Trophoblast cell (in vitro differentiated cells and primary cell): ENCODE results near the gene ACOT9.
"Not testable (repeated sequence)": the region's sequence is repeated elsewhere in the genome, so short reads cannot be mapped to it uniquely, and the experiment has no call there.

Experiments used
- DNase-seq, 2 donors: peaks; one replicate each; pipeline ENCODE4 v3.0.0-alpha.2; 2016
- H2AFZ ChIP-seq: 2 replicates; pipeline ENCODE4 v1.6.1; 2013; ENCODE audit warnings: low read length, moderate library complexity, mild to moderate bottlenecking; ENCODE audit not compliant: insufficient read depth, poor library complexity
- H2AK5ac ChIP-seq: 2 replicates; pipeline ENCODE4 v1.6.1; 2013; ENCODE audit warnings: mild to moderate bottlenecking, low read length
- H2BK120ac ChIP-seq: 2 replicates; pipeline ENCODE4 v1.6.1; 2013; ENCODE audit warnings: low read length, mild to moderate bottlenecking, moderate library complexity; ENCODE audit not compliant: insufficient read depth, poor library complexity
- H2BK12ac ChIP-seq: 2 replicates; pipeline ENCODE4 v1.6.1; 2013; ENCODE audit warnings: mild to moderate bottlenecking, low read length, moderate library complexity
- H2BK5ac ChIP-seq: 2 replicates; pipeline ENCODE4 v1.6.1; 2013; ENCODE audit warnings: low read length, low read depth, moderate library complexity, mild to moderate bottlenecking; ENCODE audit not compliant: poor library complexity
- H3K14ac ChIP-seq: 2 replicates; pipeline ENCODE4 v1.6.1; 2013; ENCODE audit warnings: mild to moderate bottlenecking, low read length
- H3K18ac ChIP-seq: 2 replicates; pipeline ENCODE4 v1.6.1; 2013; ENCODE audit warnings: mild to moderate bottlenecking, low read length
- H3K23ac ChIP-seq: 2 replicates; pipeline ENCODE4 v1.6.1; 2013; ENCODE audit warnings: low read length
- H3K27ac ChIP-seq: 2 replicates; pipeline ENCODE4 v1.5.1; 2013; ENCODE audit warnings: low read depth, mild to moderate bottlenecking, inconsistent platforms, low read length, moderate library complexity
- H3K27me3 ChIP-seq: 2 replicates; pipeline ENCODE4 v1.6.1; 2013; ENCODE audit warnings: inconsistent platforms, mild to moderate bottlenecking, low read length, moderate library complexity; ENCODE audit not compliant: insufficient read depth
- H3K36me3 ChIP-seq, 2 experiments: 1 replicate in 1 of 2; 2 replicates in 1 of 2; pipeline ENCODE4 v1.6.1; 2013; ENCODE audit warnings: low read length in 2 of 2, mild to moderate bottlenecking in 2 of 2, moderate library complexity in 1 of 2; ENCODE audit not compliant: insufficient read depth in 2 of 2, control insufficient read depth in 1 of 2
- H3K4ac ChIP-seq: 2 replicates; pipeline ENCODE4 v1.6.1; 2013; ENCODE audit warnings: low read depth, mild to moderate bottlenecking, low read length, moderate library complexity
- H3K4me1 ChIP-seq, 2 experiments: 1 replicate in 1 of 2; 2 replicates in 1 of 2; pipeline ENCODE4 v1.6.1; 2013; ENCODE audit warnings: low read length in 2 of 2, mild to moderate bottlenecking in 2 of 2, moderate library complexity in 1 of 2; ENCODE audit not compliant: insufficient read depth in 2 of 2, control insufficient read depth in 1 of 2
- H3K4me2 ChIP-seq: 2 replicates; pipeline ENCODE4 v1.6.1; 2013; ENCODE audit warnings: inconsistent platforms, mild to moderate bottlenecking, low read length, moderate library complexity
- H3K4me3 ChIP-seq: 2 replicates; pipeline ENCODE4 v1.5.1; 2013; ENCODE audit warnings: mild to moderate bottlenecking, low read depth, low read length, inconsistent platforms
- H3K79me1 ChIP-seq: one replicate; pipeline ENCODE4 v1.6.1; 2013; ENCODE audit warnings: low read length
- H3K79me2 ChIP-seq: 2 replicates; pipeline ENCODE4 v1.6.1; 2013; ENCODE audit warnings: low read length, mild to moderate bottlenecking; ENCODE audit not compliant: control insufficient read depth, insufficient read depth, poor library complexity
- H3K9ac ChIP-seq: 2 replicates; pipeline ENCODE4 v1.6.1; 2013; ENCODE audit warnings: mild to moderate bottlenecking, low read length
- H3K9me3 ChIP-seq: 2 replicates; pipeline ENCODE4 v1.6.1; 2013; ENCODE audit warnings: low read depth, mild to moderate bottlenecking, control low read depth, inconsistent platforms, low read length; ENCODE audit not compliant: insufficient read depth
- H4K12ac ChIP-seq: 2 replicates; pipeline ENCODE4 v1.6.1; 2013; ENCODE audit warnings: low read depth, mild to moderate bottlenecking, low read length, moderate library complexity
- H4K8ac ChIP-seq: 2 replicates; pipeline ENCODE4 v1.6.1; 2013; ENCODE audit warnings: low read depth, mild to moderate bottlenecking, low read length, moderate library complexity
- H4K91ac ChIP-seq: one replicate; pipeline ENCODE4 v1.6.1; 2013; ENCODE audit warnings: low read depth, mild to moderate bottlenecking, low read length, moderate library complexity
- WGBS: extraction: QIAGEN DNeasy Blood & Tissue Kit; methylation state at CpG from one replicate; pipeline ENCODE4 v1.1.7; 2013; ENCODE audit warnings: missing lambda C conversion rate; ENCODE audit not compliant: insufficient read length, insufficient coverage; ENCODE audit errors: extremely low coverage; 5-methylcytosine and 5-hydroxymethylcytosine counted together

ACOT9 gene

GRCh38 chrX:23699636-23700194 lies 43.4 kb downstream of the ACOT9 start:
- Histone ChIP-seq H2AK5ac (no peak overlapping the region), H2BK12ac (no peak overlapping the region), H3K18ac (no peak overlapping the region), H3K79me1 (no peaks in the 10 kb centered on the region), H3K27me3 (no peaks in the 10 kb centered on the region), H3K4ac (no peak overlapping the region), H3K9ac (no peak overlapping the region), H2BK120ac (no peak overlapping the region), H3K4me3 (no peak overlapping the region), H3K4me1 (no peaks in the 10 kb centered on the region), H4K8ac (no peak overlapping the region), H2AFZ (no peak overlapping the region), H2BK5ac (no peak overlapping the region), H3K14ac (no peak overlapping the region), H3K9me3 (no peaks in the 10 kb centered on the region), H3K4me2 (no peak overlapping the region), H4K12ac (no peak overlapping the region), H3K23ac (no peak overlapping the region), H3K27ac (no peak overlapping the region), H3K36me3 (peaks cover 6 to 17% of the 10 kb centered on the region in 2 experiments), H4K91ac (no peak overlapping the region), H3K79me2 (no peaks in the 10 kb centered on the region)
- whole genome bisulfite sequencing = no CpG with 5 or more reads among the region's 16 CpGs
- peak; percentile 31 to 43 for DNase-seq

- H3K4me2 ChIP-seq = no peak overlapping the region
- no peak overlapping the region for H2BK12ac ChIP-seq
- H3K14ac ChIP-seq = no peak overlapping the region
- H2AFZ ChIP-seq = no peak overlapping the region
- no peaks in the 10 kb centered on the region for H3K79me1 ChIP-seq
- H3K4me1 ChIP-seq = no peaks in the 10 kb centered on the region
- no peak overlapping the region for H2BK5ac ChIP-seq
- no peak overlapping the region for H3K23ac ChIP-seq
- no peak overlapping the region for H4K12ac ChIP-seq
- no CpG with 5 or more reads among the region's 8 CpGs for WGBS
- no peak overlapping the region for H4K8ac ChIP-seq
- H3K4ac ChIP-seq = no peak overlapping the region
- no peaks in the 10 kb centered on the region for H3K36me3 ChIP-seq
- no peaks in the 10 kb centered on the region for H3K79me2 ChIP-seq
- H2AK5ac ChIP-seq = no peak overlapping the region
- H3K9ac ChIP-seq = no peak overlapping the region
- no peak overlapping the region for H3K27ac ChIP-seq
- peak; percentile 6 to 65 for DNase-seq
- H3K27me3 ChIP-seq = no peaks in the 10 kb centered on the region
- H2BK120ac ChIP-seq = no peak overlapping the region
- H3K18ac ChIP-seq = no peak overlapping the region
- H4K91ac ChIP-seq = no peak overlapping the region
- no peak overlapping the region for H3K4me3 ChIP-seq
- no peaks in the 10 kb centered on the region for H3K9me3 ChIP-seq
Observed at GRCh38 chrX:23694606-23695005, 48.5 kb downstream of the ACOT9 start.

GRCh38 chrX:23692166-23692565 lies 50.9 kb downstream of the ACOT9 start:
- H3K9ac ChIP-seq = no peak overlapping the region
- H3K36me3 ChIP-seq = no peaks in the 10 kb centered on the region
- H2AK5ac ChIP-seq = no peak overlapping the region
- no peaks in the 10 kb centered on the region for H3K79me1 ChIP-seq
- no peak overlapping the region for H2BK120ac ChIP-seq
- no peak overlapping the region for H4K12ac ChIP-seq
- no peak overlapping the region for H4K8ac ChIP-seq
- no peak overlapping the region for H3K4me3 ChIP-seq
- no CpG with 5 or more reads among the region's 8 CpGs for WGBS
- no peaks in the 10 kb centered on the region for H3K9me3 ChIP-seq
- H3K18ac ChIP-seq = no peak overlapping the region
- H3K23ac ChIP-seq = no peak overlapping the region
- no peak overlapping the region for H3K4ac ChIP-seq
- peak; percentile 54 to 69 for DNase-seq
- no peak overlapping the region for H4K91ac ChIP-seq
- no peaks in the 10 kb centered on the region for H3K27me3 ChIP-seq
- H2AFZ ChIP-seq = no peak overlapping the region
- no peak overlapping the region for H3K27ac ChIP-seq
- no peak overlapping the region for H3K14ac ChIP-seq
- H2BK5ac ChIP-seq = no peak overlapping the region
- no peaks in the 10 kb centered on the region for H3K79me2 ChIP-seq
- H3K4me1 ChIP-seq = no peaks in the 10 kb centered on the region
- H3K4me2 ChIP-seq = no peak overlapping the region
- no peak overlapping the region for H2BK12ac ChIP-seq

- H2AK5ac ChIP-seq, H2BK12ac ChIP-seq: not testable (repeated sequence)
- WGBS = no CpG with 5 or more reads among the region's 3 CpGs
Observed at GRCh38 chrX:23676486-23676885, 66.6 kb downstream of the ACOT9 start.

More at GRCh38 chrX:23676486-23676885, 66.6 kb downstream of the ACOT9 start:
- H3K4me3 ChIP-seq, H3K23ac ChIP-seq, H3K79me2 ChIP-seq, H4K91ac ChIP-seq, H3K9me3 ChIP-seq, H3K9ac ChIP-seq, H3K27ac ChIP-seq, H3K4me1 ChIP-seq, H4K8ac ChIP-seq, H2AFZ ChIP-seq, H3K79me1 ChIP-seq, H4K12ac ChIP-seq, DNase-seq, H3K4me2 ChIP-seq, H3K36me3 ChIP-seq, H3K18ac ChIP-seq, H3K4ac ChIP-seq, H3K27me3 ChIP-seq, H2BK120ac ChIP-seq, H3K14ac ChIP-seq, H2BK5ac ChIP-seq: not testable (repeated sequence)
